ENCODE data around the gene WDR45B.
"Not testable (repeated sequence)": the region's sequence is repeated elsewhere in the genome, so short reads cannot be mapped to it uniquely, and the experiment has no call there.

The WDR45B gene

DNA sequence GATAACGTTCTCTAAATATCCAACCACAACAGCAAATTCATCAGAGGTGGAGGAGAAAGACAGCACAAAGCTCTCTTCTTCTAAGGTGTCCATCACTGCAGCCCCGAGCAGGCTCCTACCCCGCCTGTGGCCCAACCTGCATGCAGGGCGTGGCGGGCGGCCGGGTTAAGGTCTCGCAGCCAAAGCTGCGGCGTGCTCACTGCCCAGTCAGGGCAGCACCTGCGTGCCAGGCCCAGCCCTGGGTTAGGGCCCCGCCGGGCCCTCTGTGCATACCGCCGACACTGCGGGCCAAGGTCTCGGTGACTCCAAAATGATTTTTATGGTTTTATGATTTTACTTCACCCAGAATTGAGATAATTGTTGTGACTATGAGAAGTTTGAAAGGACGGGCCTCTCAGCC, 70.9 kb downstream of the WDR45B start:
- DNase-seq, result no peak

DNA sequence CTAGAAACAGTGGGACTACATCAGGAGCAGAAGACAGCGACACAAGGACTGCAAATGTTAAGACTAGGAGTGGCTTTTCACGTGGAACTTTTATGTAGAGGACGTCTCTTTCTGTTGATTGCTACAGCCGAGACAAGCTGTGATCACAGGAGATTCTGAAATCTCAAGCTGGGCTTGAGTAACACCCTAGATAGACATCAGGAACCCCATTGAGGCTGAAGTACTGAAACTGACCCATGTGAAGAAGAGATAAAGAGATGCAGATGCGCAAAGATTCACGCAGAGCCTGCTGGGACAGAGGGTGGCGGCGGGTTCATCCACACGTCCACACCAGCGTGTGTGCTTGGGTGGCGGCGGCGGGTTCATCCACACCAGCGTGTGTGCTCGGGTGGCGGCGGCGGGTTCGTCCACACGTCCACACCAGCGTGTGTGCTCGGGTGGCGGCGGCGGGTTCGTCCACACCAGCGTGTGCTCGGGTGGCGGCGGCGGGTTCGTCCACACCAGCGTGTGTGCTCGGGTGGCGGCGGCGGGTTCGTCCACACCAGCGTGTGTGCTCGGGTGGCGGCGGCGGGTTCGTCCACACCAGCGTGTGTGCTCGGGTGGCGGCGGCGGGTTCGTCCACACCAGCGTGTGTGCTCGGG, 72.5 kb downstream of the WDR45B start:
- not testable (repeated sequence) for DNase-seq

DNA sequence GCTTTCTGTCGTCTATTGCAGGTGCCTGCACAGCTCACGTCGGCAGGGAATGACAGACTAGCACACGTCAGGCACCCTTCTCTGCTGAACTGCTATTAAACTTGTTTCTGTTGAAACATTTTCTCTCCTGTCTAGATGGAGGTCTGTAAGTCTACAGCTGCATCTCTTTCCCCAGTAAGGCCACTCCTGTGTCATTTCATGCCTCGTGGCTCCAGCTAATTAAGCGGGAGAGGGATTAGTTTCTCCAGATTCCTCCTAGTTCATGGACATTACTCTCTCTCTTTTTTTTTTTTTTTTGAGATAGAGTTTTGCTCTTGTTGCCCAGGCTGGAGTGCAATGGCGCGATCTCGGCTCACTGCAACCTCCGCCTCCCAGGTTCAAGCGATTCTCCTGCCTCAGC, 74.2 kb downstream of the WDR45B start:
- no peak for DNase-seq

DNA sequence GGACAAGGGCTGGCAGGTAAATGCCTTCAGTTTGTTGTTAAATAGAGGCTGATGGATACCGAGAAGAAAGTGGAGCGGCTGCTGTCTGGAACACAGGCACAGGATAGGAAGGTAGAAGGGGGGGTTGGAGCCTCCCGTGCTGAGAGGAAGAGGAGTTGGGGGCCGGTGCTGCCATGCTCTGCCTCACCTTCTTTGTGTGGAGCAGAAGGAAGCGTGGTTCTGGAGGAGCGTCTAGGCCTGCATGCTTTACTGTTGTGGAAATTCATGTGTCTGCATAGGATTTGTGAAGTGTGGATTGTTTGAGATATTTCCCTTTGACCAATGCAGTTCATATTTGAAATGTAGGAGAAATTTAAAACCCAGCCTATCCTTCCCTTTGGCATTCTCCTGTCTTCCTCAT, 76.4 kb downstream of the WDR45B start:
- DNase-seq, result no peak

DNA sequence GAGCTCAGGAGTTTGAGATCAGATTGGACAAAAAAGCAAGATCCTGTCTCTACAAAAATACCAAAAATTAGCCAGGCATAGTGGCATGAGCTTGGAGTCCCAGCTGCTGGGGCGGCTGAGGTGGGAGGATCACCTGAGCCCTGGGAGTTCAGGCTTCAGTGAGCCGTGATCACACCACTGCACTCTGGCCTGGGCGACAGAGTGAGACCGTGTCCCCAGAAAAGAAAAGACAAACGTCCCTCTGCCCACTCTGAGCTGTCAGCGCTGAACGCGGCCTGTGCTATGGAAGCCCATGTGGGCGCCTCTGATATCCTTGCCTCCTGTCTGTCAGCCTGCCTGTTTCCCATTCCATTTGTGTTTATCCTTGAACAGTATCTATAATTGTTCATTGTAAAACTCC, 78.0 kb downstream of the WDR45B start:
- DNase-seq, result no peak

DNA sequence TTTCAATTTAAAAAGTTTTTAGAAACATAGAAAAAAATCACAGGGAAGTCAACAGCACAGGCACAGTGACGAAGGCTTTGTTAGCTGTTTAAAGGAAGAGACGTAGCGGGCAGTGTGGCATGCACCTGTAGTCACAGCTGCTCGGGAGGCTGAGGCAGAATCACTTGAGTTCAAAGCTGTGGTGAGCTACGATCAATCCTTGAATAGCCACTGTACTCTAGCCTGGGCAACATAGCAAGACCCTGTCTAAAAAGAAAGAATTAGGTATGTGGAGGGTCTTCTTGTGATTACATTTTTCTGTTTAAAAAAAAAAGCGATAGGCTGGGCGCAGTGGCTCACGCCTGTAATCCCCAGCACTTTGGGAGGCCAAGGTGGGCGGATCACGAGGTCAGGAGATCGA, 78.6 kb downstream of the WDR45B start:
- no peak for DNase-seq

DNA sequence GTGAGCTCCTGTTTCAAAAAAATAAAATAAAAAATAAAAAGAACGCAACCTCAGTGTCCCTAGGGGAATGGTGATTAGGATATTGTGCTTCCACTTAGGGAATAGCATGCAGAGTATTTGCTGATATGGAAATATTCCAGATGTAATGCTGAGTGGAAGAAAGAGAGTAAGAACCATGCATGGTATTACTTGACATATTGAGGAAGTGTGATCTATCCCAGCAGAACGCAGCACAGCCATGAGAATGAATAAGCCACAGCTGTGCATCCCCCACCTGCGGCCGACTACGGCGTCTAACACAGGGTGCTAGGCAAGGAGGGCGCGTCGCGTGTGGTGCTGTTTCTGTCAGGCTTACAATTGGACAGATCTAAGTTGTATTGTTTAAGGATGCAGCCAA, 79.2 kb downstream of the WDR45B start:
- DNase-seq, result no peak

DNA sequence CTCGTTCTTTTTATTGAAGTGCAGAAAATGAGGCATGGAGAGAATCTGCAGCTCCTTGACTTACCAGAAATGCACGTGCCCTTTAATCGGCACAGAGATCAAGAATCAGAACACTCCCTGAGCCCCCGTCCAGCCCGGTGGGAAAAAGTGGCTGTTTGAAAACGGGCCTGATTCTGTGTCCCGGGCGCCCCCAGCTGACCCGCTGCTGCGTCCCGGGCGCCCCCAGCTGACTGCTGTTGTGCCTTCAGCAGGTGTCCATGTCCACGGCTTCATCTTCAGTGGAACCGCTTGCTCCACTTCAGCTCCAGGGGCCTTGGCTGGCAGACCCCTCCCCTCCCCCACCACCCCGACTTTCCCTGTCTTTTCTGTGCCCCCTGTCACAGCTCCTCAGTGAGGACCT, 81.0 kb downstream of the WDR45B start:
- DNase-seq, result no peak

DNA sequence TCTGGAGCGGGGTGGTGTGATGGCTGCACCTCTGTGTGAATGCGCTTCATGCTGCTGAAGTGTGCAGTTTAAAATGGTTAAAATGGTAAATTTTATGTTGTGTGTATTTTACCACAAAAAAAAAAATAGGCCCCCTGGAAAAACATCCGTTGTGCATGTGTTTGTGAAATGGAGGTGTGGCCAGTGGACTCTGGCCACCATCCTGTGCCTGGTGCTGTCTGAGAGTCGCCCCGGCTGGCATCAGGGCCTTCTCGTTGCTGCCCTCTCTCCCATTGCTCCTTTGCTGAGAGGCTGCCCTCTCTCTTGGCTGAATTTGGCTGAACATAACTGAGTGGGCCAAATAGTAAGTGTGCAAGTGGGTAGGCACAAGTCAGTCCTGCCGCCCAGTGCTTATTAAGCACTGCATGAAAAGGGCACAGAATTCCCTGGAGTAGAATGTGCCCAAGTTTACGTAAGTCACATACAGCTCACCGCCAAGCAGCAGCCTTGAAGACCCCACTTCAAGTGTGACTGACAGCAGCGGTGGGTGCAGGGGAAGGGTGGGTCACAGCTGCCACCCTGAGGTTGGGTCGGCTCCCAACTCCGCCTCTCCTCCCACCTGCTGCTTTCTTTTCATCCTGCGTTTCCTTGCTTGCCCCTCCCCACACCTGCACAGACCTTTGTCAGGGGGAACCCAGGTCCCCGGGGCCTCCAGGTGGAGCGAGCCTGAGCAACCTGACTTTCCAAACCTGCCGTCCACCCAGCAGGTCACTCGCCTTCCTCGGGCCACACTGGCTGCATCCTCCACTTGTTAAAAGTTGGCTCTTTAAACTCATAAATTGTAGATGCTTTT, 81.9 kb downstream of the WDR45B start:
- DNase-seq, result no peak

DNA sequence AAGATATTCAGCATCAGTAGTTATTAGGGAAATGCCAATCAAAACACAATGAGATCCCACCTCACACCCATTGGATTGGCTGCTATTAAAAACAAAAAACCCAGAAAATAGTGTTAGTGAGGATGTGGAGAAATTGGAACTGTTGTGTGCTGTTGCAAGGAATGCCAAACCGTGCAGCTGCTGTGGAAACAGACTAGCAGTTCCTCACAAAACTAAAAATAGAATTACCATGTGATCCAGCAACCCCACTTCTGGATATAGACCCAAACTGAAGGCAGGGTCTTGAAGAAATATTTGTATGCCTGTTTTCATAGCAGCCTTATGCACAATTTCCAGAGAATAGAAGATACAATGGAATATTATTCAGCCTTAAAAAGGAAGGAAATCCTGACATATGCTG, 82.7 kb downstream of the WDR45B start:
- DNase-seq, result no peak

Measured in islet precursor cell (in vitro differentiated cells).